HepG2 (cell line): ENCODE measurements around the gene TMEM238. TPM values are rescaled to one million over a fixed set of nuclear protein-coding genes. Genes with fewer than 3 reads are reported as not detected.
A peak's percentile ranks its signal among the peaks of the same experiment; 100 is the strongest.

Experiments used
- CAMTA2 ChIP-seq: sonication (generic); formaldehyde crosslinking; IDR thresholded peaks from 2 replicates; pipeline ENCODE4 v1.4.0; 2020; ENCODE audit warnings: mild to moderate bottlenecking, missing genetic modification reagents, borderline replicate concordance
- FLYWCH1 ChIP-seq: sonication (generic); formaldehyde crosslinking; IDR thresholded peaks from 2 replicates; pipeline ENCODE4 v1.8.1; 2023; ENCODE audit warnings: mild to moderate bottlenecking, missing genetic modification reagents
- HMGA1 ChIP-seq: sonication (generic); formaldehyde crosslinking; conservative IDR thresholded peaks from 2 replicates; pipeline ENCODE4 v1.4.0; 2020; ENCODE audit warnings: missing genetic modification reagents
- REPIN1 ChIP-seq: sonication (generic); formaldehyde crosslinking; IDR thresholded peaks from 2 replicates; pipeline ENCODE4 v1.8.0; 2022; ENCODE audit warnings: missing genetic modification reagents, low read depth, mild to moderate bottlenecking, borderline replicate concordance
- SAP130 ChIP-seq: IDR thresholded peaks from 2 replicates; pipeline ENCODE4 v1.6.1; 2016; ENCODE audit warnings: low read depth
- SOX13 ChIP-seq, 3 experiments: fragments of 450-650 bp in 1 of 3; sonication (generic) in 1 of 3; formaldehyde crosslinking in 1 of 3; IDR thresholded peaks in 2 of 3; conservative IDR thresholded peaks in 1 of 3; 2 replicates each; pipeline versions ENCODE4 v1.5.0 to v1.6.1; 2016 to 2020; ENCODE audit warnings: antibody characterized with exemption in 1 of 3, mild to moderate bottlenecking in 1 of 3, missing compliant biosample characterization in 1 of 3, missing genetic modification reagents in 1 of 3, moderate library complexity in 1 of 3
- ZNF180 ChIP-seq: sonication (generic); formaldehyde crosslinking; IDR thresholded peaks from 2 replicates; pipeline ENCODE4 v1.4.0; 2020; ENCODE audit warnings: low read depth, missing genetic modification reagents, borderline replicate concordance
- ZNF34 ChIP-seq: sonication (generic); formaldehyde crosslinking; IDR thresholded peaks from 2 replicates; pipeline ENCODE4 v1.4.0; 2020; ENCODE audit warnings: mild to moderate bottlenecking, missing genetic modification reagents, borderline replicate concordance
- polyA plus RNA-seq, 8 experiments: library from polyadenylated mRNA; depleted of rRNA in 3 of 8; stranded (reverse) in 7 of 8; unstranded in 1 of 8; fragments of >200 nt; fragmentation: Illumina TruSeq in 4 of 8; extraction: Trizol in 4 of 8; gene quantifications; 2 replicates each; pipeline versions ENCODE4 v1.2.1 to v1.2.3, GENCODE V29; 2011 to 2016; ENCODE audit warnings: low read depth in 4 of 8, missing spikeins in 1 of 8, mixed read lengths in 1 of 8; ENCODE audit not compliant: insufficient read depth in 1 of 8
- total RNA-seq, 5 experiments: library from RNA; depleted of rRNA; stranded (reverse); fragments of >200 nt; fragmentation: Illumina TruSeq; extraction: Trizol; gene quantifications; 2 replicates each; pipeline ENCODE4 v1.2.3, GENCODE V29; 2016; ENCODE audit warnings: low read depth in 1 of 5
- TF ChIP-seq, protein P1 (sequence below): IDR thresholded peaks from 2 replicates; pipeline ENCODE4 v1.6.1; 2016; ENCODE audit warnings: low read depth, borderline replicate concordance
- TF ChIP-seq, protein P2 (sequence below): sonication (generic); formaldehyde crosslinking; IDR thresholded peaks from 2 replicates; pipeline ENCODE4; 2020; ENCODE audit warnings: missing genetic modification reagents, mild to moderate bottlenecking, borderline replicate concordance
- TF ChIP-seq, protein P3 (sequence below): sonication (generic); formaldehyde crosslinking; conservative IDR thresholded peaks from 2 replicates; pipeline ENCODE4 v1.4.0; 2020; ENCODE audit warnings: missing genetic modification reagents
- TF ChIP-seq, protein P4 (sequence below): sonication (generic); formaldehyde crosslinking; IDR thresholded peaks from 2 replicates; pipeline ENCODE4 v1.5.0; 2020; ENCODE audit warnings: missing genetic modification reagents
- TF ChIP-seq, protein P5 (sequence below): sonication (generic); formaldehyde crosslinking; IDR thresholded peaks from 2 replicates; pipeline ENCODE4 v1.5.0; 2020; ENCODE audit warnings: mild to moderate bottlenecking, missing genetic modification reagents
- TF ChIP-seq, protein P6 (sequence below): sonication (generic); formaldehyde crosslinking; IDR thresholded peaks from 2 replicates; pipeline ENCODE4 v1.4.0; 2020; ENCODE audit warnings: mild to moderate bottlenecking, missing genetic modification reagents

Gene TMEM238
- total and polyA plus RNA-seq, 2 of the 13 experiments (the other 11 are each of a cell fraction or from before 2014, with no cell fraction given), result not detected

DNA sequence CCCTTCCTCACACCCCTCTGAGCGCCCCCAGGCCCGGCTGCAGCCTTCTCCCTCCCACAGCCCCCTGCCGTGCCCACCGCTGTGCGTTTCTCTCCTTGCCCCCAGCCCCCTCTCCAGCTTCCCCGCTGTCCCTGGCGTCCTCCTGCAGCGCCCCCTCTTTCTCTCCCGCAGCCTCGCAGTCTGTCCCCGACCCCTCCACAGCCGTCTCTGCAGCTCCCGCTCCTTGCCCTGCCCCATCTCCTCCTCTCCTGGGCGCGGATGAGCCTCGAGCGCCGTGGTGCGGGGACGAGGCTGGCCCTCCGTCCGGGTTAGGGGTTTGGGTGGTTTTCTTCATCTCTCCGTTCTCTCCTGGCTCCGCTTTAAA lies 43.3 kb downstream of the TMEM238 start (continued):
- TF ChIP-seq SOX13 (IDR thresholded peaks at IDR 0.05), result no peak
- TF ChIP-seq SOX13 (CRISPR knock-in tag; conservative IDR thresholded peaks at IDR 0.05 in 1 of 2, IDR thresholded peaks at IDR 0.05 in 1 of 2), result no peak
- 0 out of 2 replicates have a peak, but pooled peaks have one; percentile 40 for TF ChIP-seq ZNF34
- TF ChIP-seq, protein P1, sequence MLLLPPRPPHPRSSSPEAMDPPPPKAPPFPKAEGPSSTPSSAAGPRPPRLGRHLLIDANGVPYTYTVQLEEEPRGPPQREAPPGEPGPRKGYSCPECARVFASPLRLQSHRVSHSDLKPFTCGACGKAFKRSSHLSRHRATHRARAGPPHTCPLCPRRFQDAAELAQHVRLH (CRISPR knock-in tag), result no peak
- TF ChIP-seq, protein P2, sequence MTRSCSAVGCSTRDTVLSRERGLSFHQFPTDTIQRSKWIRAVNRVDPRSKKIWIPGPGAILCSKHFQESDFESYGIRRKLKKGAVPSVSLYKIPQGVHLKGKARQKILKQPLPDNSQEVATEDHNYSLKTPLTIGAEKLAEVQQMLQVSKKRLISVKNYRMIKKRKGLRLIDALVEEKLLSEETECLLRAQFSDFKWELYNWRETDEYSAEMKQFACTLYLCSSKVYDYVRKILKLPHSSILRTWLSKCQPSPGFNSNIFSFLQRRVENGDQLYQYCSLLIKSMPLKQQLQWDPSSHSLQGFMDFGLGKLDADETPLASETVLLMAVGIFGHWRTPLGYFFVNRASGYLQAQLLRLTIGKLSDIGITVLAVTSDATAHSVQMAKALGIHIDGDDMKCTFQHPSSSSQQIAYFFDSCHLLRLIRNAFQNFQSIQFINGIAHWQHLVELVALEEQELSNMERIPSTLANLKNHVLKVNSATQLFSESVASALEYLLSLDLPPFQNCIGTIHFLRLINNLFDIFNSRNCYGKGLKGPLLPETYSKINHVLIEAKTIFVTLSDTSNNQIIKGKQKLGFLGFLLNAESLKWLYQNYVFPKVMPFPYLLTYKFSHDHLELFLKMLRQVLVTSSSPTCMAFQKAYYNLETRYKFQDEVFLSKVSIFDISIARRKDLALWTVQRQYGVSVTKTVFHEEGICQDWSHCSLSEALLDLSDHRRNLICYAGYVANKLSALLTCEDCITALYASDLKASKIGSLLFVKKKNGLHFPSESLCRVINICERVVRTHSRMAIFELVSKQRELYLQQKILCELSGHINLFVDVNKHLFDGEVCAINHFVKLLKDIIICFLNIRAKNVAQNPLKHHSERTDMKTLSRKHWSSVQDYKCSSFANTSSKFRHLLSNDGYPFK (CRISPR knock-in tag), result 0 out of 2 replicates have a peak, but pooled peaks have one; percentile 10
- TF ChIP-seq, protein P3, sequence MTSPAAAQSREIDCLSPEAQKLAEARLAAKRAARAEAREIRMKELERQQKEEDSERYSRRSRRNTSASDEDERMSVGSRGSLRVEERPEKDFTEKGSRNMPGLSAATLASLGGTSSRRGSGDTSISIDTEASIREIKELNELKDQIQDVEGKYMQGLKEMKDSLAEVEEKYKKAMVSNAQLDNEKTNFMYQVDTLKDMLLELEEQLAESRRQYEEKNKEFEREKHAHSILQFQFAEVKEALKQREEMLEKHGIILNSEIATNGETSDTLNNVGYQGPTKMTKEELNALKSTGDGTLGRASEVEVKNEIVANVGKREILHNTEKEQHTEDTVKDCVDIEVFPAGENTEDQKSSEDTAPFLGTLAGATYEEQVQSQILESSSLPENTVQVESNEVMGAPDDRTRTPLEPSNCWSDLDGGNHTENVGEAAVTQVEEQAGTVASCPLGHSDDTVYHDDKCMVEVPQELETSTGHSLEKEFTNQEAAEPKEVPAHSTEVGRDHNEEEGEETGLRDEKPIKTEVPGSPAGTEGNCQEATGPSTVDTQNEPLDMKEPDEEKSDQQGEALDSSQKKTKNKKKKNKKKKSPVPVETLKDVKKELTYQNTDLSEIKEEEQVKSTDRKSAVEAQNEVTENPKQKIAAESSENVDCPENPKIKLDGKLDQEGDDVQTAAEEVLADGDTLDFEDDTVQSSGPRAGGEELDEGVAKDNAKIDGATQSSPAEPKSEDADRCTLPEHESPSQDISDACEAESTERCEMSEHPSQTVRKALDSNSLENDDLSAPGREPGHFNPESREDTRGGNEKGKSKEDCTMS (CRISPR knock-in tag), result no peak
- no peak for TF ChIP-seq CAMTA2 (CRISPR knock-in tag)
- TF ChIP-seq HMGA1 (CRISPR knock-in tag), result no peak
- TF ChIP-seq SAP130 (CRISPR knock-in tag), result no peak
- no peak for TF ChIP-seq ZNF180
- no peak for TF ChIP-seq FLYWCH1 (CRISPR knock-in tag)
- TF ChIP-seq, protein P4, sequence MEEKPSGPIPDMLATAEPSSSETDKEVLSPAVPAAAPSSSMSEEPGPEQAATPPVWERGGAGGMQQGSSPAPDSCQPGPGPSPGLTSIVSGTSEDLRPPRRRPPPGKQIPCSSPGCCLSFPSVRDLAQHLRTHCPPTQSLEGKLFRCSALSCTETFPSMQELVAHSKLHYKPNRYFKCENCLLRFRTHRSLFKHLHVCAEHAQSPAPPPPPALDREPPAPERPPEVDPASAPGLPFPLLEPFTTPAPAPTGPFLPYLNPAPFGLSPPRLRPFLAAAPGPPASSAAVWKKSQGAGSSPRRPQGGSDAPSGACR (CRISPR knock-in tag), result 0 out of 2 replicates have a peak, but pooled peaks have one; percentile 20
- TF ChIP-seq, protein P5, sequence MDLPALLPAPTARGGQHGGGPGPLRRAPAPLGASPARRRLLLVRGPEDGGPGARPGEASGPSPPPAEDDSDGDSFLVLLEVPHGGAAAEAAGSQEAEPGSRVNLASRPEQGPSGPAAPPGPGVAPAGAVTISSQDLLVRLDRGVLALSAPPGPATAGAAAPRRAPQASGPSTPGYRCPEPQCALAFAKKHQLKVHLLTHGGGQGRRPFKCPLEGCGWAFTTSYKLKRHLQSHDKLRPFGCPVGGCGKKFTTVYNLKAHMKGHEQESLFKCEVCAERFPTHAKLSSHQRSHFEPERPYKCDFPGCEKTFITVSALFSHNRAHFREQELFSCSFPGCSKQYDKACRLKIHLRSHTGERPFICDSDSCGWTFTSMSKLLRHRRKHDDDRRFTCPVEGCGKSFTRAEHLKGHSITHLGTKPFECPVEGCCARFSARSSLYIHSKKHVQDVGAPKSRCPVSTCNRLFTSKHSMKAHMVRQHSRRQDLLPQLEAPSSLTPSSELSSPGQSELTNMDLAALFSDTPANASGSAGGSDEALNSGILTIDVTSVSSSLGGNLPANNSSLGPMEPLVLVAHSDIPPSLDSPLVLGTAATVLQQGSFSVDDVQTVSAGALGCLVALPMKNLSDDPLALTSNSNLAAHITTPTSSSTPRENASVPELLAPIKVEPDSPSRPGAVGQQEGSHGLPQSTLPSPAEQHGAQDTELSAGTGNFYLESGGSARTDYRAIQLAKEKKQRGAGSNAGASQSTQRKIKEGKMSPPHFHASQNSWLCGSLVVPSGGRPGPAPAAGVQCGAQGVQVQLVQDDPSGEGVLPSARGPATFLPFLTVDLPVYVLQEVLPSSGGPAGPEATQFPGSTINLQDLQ (CRISPR knock-in tag), result no peak
- no peak for TF ChIP-seq REPIN1 (CRISPR knock-in tag)
- TF ChIP-seq, protein P6, sequence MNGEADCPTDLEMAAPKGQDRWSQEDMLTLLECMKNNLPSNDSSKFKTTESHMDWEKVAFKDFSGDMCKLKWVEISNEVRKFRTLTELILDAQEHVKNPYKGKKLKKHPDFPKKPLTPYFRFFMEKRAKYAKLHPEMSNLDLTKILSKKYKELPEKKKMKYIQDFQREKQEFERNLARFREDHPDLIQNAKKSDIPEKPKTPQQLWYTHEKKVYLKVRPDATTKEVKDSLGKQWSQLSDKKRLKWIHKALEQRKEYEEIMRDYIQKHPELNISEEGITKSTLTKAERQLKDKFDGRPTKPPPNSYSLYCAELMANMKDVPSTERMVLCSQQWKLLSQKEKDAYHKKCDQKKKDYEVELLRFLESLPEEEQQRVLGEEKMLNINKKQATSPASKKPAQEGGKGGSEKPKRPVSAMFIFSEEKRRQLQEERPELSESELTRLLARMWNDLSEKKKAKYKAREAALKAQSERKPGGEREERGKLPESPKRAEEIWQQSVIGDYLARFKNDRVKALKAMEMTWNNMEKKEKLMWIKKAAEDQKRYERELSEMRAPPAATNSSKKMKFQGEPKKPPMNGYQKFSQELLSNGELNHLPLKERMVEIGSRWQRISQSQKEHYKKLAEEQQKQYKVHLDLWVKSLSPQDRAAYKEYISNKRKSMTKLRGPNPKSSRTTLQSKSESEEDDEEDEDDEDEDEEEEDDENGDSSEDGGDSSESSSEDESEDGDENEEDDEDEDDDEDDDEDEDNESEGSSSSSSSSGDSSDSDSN (CRISPR knock-in tag), result 0 out of 2 replicates have a peak, but pooled peaks have one; percentile 15
